GM21367 (cell line): Measurements from ENCODE around the gene EXO1.
"Not testable (repeated sequence)": the region's sequence is repeated elsewhere in the genome, so short reads cannot be mapped to it uniquely, and the experiment has no call there.

Source experiments
- ATAC-seq: cut with Tn5 transposase; IDR thresholded peaks from one replicate; pipeline ENCODE4 v1.9.1; 2021; ENCODE audit not compliant: unreplicated experiment

The EXO1 gene

DNA sequence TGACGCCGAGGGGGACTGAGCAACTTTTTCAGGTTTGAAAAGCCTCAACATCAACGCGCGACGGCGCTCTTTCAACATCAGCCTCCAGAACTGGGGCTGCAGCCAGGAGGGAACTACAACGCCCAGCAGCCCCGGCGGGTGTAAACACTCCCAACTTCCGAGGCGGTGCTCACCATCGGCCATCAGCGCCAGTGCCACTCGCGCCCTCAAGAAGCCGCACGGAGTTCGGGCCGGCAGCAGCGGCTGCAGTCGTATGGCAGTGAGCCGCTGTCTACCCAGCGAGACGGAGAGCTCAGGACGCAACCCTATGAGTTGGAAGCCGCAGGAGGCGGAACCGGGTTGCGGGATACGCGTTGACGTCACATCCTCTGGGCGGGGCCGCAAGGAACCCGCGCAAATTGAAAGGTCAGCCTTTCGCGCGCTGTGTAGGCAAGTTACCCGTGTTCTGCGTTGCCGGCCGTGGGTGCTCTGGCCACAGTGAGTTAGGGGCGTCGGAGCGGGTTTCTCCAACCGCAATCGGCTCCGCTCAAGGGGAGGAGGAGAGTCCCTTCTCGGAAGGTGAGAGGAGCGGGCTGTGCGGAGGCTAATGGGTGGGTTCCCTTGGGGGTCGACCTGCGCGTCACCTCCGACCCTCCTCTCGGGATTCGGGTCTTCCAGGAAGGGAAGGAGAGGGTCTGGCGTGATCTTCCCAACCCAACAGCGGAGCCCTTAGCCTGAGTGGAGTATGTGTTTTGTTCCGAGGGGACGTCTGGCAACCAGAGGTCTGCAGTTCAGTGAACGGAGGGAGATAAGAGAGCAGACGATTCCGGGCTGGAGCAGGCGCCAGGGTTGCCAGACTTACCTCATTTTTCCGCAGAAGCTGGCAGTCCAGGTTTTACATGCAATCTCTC is at the start of gene EXO1:
TSS of gene EXO1 (plus strand) at position 409 of the 890 bp plus-strand sequence. CDS start 2,222 bp downstream, outside the sequence.
- peak; percentile 96 for ATAC-seq

GRCh38 chr1:241799416-241799815 is 48.6 kb upstream of the EXO1 start:
- ATAC-seq, result no peak

DNA sequence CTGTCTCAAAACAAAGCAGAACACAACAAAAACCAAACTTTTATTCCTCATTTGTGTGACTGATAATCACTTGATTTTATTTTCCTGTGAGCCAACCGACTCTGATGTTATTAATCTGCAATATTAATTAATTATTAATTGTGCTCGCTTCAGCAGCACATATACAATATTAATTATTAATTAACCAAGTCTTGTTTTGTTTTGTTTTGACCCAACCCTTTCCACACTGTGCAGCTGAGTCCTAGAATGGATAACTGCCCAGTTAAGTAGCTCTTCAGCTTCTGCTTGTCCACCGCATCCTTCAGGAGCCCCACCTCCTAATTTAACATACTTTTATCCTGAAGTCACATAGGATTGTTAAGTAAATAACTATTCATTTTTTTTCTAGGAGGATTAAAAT is 47.4 kb upstream of the EXO1 start:
- no peak for ATAC-seq

DNA sequence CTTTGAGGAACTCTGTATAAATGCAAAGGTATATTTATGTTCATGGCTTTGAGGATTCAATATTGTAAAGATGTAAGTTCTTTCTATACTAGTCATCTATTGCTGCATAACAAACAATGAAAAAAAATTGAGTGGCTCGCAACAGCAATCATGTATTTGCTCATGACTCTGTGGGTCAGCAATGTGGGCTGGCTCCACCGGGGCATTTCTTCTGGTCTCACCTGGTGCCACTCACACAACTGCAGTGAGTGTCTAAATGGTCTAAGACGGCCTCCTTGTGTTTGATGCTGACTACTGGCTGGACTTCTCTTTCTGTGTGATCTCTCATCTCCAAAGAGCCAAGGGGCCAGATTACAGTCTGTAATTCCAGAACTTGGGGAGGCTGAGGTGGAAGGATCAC is 45.1 kb upstream of the EXO1 start:
- no peak for ATAC-seq

DNA sequence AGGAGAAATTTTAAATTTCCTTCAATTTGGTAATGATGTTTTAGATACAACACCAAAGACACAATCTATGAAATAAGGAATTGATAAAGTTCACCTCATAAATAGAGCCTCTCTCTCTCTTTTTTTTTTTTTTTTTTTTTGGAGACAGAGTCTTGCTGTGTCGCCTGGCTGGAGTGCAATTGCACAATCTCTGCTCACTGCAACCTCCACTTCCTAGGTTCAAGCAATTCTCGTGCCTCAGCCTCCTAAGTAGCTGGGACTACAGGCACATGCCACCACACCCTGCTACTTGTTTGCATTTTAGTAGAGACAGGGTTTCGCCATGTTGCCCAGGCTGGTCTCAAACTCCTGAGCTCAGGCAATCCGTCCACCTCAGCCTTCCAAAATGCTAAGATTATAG is 43.3 kb upstream of the EXO1 start:
- ATAC-seq, result not testable (repeated sequence)

- no peak for ATAC-seq
Measured at GRCh38 chr1:241808265-241808664, 39.7 kb upstream of the EXO1 start.

DNA sequence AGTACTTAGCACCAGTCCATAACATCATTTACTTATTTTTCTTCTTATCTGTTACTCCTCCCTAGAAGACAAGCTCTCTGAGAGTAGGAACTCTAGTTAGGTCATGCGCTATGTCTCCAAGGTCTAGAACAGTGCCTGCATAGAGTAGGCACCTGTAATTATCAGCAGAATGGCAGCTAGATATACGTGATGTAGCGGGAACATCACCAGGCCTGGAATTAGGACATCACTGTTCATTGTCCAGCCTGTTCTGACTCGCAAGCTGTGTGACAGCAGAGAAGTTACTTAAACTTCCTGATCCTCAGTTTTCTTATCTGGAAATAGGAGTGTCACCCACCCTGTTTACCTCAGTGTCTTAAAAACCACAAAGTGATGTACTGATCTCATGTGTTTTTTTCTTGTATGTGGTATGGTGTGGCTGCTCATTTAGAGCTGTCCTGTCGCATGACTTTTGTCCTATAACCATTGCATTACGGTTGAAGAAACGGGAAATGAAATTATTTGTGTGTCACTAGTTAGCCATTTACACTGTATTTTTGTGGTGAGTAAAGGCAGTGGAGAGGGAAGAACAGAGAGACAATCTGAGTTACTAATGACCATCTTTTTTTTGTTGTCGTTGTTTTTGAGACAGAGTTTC is 37.1 kb upstream of the EXO1 start:
- ATAC-seq, result no peak

GRCh38 chr1:241813768-241814320 is 34.2 kb upstream of the EXO1 start:
- no peak for ATAC-seq

DNA sequence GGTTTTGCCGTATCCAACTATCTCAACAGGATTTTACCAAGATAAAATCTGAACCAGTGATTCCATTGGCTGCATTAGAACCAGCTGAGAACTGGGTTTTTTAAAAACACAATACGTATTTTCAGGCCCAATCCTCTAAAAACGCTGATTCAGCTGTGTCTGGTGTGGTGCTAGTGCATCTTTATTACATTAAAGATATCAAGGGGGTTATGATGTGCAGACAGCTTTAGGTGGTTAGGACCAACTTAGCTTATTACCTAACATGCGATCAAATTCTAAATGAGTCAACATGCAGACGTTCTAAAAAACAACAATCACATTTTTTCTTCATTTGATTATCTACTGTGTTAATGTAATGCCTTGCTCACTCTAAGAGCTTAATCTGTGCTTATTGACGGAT is 32.0 kb upstream of the EXO1 start:
- ATAC-seq, result no peak

DNA sequence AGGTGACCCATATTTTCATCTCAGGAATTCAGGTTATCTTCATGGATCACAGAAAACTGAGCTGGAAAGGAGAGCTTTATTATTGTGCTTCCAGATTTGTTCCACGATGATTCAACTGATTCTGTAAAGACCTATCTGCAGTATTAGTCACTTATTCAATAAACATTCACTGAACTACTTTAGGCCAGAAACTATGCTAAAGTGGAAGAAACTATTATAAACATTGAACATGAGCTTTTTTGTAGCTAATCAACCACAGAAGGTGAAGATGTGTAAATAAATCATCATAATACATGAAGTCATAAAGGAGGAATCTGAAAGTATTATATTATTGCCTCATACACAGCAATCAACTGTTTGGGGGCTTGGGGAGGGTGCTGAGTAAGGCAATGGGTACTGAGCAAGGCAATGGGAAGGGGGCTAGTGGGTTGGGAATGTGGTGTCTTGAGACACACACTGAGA is 30.6 kb upstream of the EXO1 start:
- ATAC-seq, result no peak

DNA sequence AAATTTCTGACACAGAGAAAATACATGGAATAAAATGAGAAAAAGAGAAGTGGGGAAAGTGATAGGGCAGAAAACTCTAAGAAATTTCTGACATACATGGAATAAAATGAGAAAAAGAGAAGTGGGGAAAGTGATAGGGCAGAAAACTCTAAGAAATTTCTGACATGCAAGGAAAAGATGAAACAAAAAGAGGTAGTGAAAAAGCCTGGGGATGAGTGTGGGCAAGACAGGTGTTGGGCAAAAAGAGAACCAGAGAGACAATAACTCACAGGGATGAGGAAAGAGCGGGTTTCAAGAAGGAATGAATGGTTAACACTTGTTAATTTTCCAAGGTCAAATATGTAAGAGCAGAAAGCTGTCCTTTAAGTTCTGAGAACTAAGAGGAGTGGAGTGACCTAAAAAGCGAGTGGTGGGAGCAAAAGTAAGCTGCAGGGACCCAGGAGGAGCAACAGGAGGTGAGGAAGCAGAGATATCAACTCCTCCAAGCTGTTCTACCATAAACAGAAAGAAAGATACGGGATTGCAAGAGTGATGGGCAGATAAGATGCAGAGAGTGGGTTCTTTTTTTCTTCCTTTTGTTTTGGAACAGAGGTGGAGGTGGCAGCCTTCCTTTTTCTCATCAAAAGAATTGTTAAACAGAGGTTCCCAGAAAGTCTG is 29.9 kb upstream of the EXO1 start:
- peak; percentile 57 for ATAC-seq

DNA sequence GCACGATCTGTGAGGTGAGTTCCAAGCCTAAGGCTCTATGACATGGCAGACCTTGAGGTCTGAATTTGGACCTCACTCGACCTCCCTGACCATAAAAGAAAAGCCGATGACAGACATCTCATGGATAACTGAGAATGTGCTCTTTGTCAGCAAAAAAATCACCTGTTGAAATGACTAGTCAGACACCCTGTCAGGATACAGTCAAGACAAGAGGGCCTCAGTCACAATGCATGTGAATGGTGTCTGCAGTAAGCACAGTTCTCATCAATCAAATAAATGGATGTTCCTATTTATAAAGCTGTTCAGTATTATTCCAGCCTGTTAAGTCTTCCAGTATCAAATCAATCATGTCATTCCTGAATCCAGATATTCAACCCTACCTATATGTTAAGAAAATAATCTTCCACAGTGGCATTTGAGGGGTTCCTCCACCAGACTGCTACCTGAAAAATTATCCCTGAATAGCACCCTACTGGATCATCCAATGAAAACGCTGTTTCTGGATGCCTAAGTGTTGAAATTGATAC is 28.6 kb upstream of the EXO1 start:
- ATAC-seq, result no peak

- no peak for ATAC-seq
Measured at GRCh38 chr1:241821363-241821762, 26.6 kb upstream of the EXO1 start.

GRCh38 chr1:241822846-241823245 is 25.2 kb upstream of the EXO1 start:
- no peak for ATAC-seq

- ATAC-seq, result no peak
Measured at GRCh38 chr1:241823925-241824324, 24.1 kb upstream of the EXO1 start.

GRCh38 chr1:241825581-241825980 is 22.4 kb upstream of the EXO1 start:
- ATAC-seq, result no peak

GRCh38 chr1:241826613-241827012 is 21.4 kb upstream of the EXO1 start:
- ATAC-seq, result not testable (repeated sequence)

- ATAC-seq, result no peak
Measured at GRCh38 chr1:241827264-241827663, 20.7 kb upstream of the EXO1 start.

DNA sequence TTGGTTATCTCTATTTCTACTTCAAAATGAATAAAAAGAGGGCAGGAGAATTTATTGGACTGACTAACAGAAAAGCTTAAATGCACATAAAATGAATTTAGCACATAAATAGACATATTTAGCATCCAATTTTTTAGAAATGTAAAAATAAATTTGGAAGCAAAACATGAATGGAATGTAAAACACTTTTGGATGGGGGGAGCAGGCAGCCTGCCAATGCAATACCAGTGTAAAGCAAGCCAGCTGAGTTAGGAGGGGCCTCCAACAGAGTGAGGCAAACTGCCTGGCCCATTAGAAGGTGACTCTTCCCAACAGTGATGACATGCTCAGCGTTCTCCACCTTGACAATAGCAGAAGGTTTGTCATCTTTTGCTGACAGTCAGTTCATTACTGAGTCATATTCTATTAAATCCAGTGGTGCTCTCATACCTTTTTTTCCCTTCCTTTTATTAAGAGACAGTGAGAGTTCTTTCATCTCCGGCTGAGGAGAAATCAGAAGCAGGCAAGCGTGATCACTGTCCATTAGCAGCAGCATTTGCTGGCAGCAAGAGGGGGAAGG is 19.5 kb upstream of the EXO1 start:
- no peak for ATAC-seq

GRCh38 chr1:241829468-241829867 is 18.5 kb upstream of the EXO1 start:
- ATAC-seq, result no peak
